A549 (cell line): Measurements from ENCODE around the gene RFESD. TPM values are rescaled to one million over a fixed set of nuclear protein-coding genes. Genes with fewer than 3 reads are reported as not detected.

ENCODE experiments used
- ATAC-seq, 2 experiments: fragments of 200-7000 bp in 1 of 2; fragments of >200 bp in 1 of 2; cut with Nextera tagmentation in 1 of 2; cut with Tn5 transposase in 1 of 2; 3 replicates each; pipeline versions ENCODE4 v1.8.0 to v1.9.1; 2018 to 2020; ENCODE audit warnings: mild to moderate bottlenecking in 1 of 2, moderate library complexity in 1 of 2
- CTCF ChIA-PET: fragments of 300-600 bp; sonication (Branson Sonifier 250); formaldehyde crosslinking; extraction: SDS; loops from one replicate; lab custom pipeline; 2021; ENCODE audit warnings: antibody characterized with exemption, inconsistent platforms; lab: Yijun Ruan, JAX
- POLR2A ChIA-PET: fragments of 350-600 bp; formaldehyde crosslinking; extraction: SDS; loops from one replicate; lab custom pipeline; 2021; ENCODE audit warnings: antibody characterized with exemption, inconsistent platforms; lab: Yijun Ruan, JAX
- DNase-seq, 2 experiments: peaks; one replicate each; pipeline versions ENCODE4 v3.0.0 to v3.0.0-alpha.2; 2011 to 2016; ENCODE audit warnings: low read depth in 1 of 2, low spot score in 1 of 2
- FAIRE-seq: peaks from 2 replicates; lab custom pipeline; 2011; peaks lifted over from hg19 to GRCh38; lab: Jason Lieb, UNC
- H3K27ac ChIP-seq, 2 experiments: fragments of >200 bp; sonication (Bioruptor Twin); formaldehyde crosslinking; 3 replicates each; pipeline ENCODE4 v1.5.1; 2016 to 2017
- H3K4me1 ChIP-seq: fragments of >200 bp; sonication (Bioruptor Twin); formaldehyde crosslinking; 3 replicates; pipeline ENCODE4 v1.6.1; 2016
- H3K4me2 ChIP-seq: fragments of >200 bp; sonication (Bioruptor Twin); formaldehyde crosslinking; 3 replicates; pipeline ENCODE4 v1.6.1; 2016
- H3K4me3 ChIP-seq: fragments of >200 bp; sonication (Bioruptor Twin); formaldehyde crosslinking; 3 replicates; pipeline ENCODE4 v1.5.1; 2016
- H3K9me3 ChIP-seq: fragments of >200 bp; sonication (Bioruptor Twin); formaldehyde crosslinking; 3 replicates; pipeline ENCODE4 v1.6.1; 2016
- CBX2 ChIP-seq: fragments of 200-600 bp; sonication (generic); IDR thresholded peaks from 2 replicates; pipeline ENCODE4 v1.6.1; 2016; ENCODE audit warnings: low read depth, mild to moderate bottlenecking, borderline replicate concordance
- EP300 ChIP-seq, 2 experiments: fragments of >200 bp; sonication (Bioruptor Twin); formaldehyde crosslinking; IDR thresholded peaks; 2 replicates in 1 of 2; 3 replicates in 1 of 2; pipeline ENCODE4 v1.6.1; 2016 to 2017
- FOSL2 ChIP-seq, 2 experiments: fragments of 450-650 bp in 1 of 2; fragments of >200 bp in 1 of 2; sonication (Bioruptor Twin) in 1 of 2; formaldehyde crosslinking; IDR thresholded peaks; 2 replicates each; pipeline versions ENCODE4 v1.5.0 to v1.6.1; 2016 to 2020; ENCODE audit warnings: mild to moderate bottlenecking in 1 of 2, moderate library complexity in 1 of 2
- FOXS1 ChIP-seq: fragments of 250-450 bp; sonication (Bioruptor Pico); IDR thresholded peaks from 2 replicates; pipeline ENCODE4 v1.5.0; 2020; ENCODE audit warnings: mild to moderate bottlenecking, moderate library complexity
- GATA3 ChIP-seq: IDR thresholded peaks from 2 replicates; pipeline ENCODE4 v1.6.1; 2012; ENCODE audit warnings: borderline replicate concordance
- HDAC2 ChIP-seq: fragments of 200-600 bp; sonication (generic); IDR thresholded peaks from 2 replicates; pipeline ENCODE4 v1.6.1; 2016
- HOXB13 ChIP-seq: fragments of 250-450 bp; sonication (Bioruptor Pico); IDR thresholded peaks from 2 replicates; pipeline ENCODE4 v1.5.0; 2020; ENCODE audit warnings: low read depth, mild to moderate bottlenecking, moderate library complexity
- JUN ChIP-seq, 2 experiments: fragments of >200 bp; sonication (Bioruptor Twin); formaldehyde crosslinking; IDR thresholded peaks; 2 replicates in 1 of 2; 3 replicates in 1 of 2; pipeline ENCODE4 v1.6.1; 2016 to 2017
- JUNB ChIP-seq: fragments of >200 bp; sonication (Bioruptor Twin); formaldehyde crosslinking; IDR thresholded peaks from 2 replicates; pipeline ENCODE4 v1.6.1; 2016
- MAFK ChIP-seq: fragments of 450-650 bp; IDR thresholded peaks from 2 replicates; pipeline ENCODE4 v1.6.1; 2014; ENCODE audit not compliant: partially characterized antibody
- NFE2L2 ChIP-seq: fragments of 150-350 bp; conservative IDR thresholded peaks from 2 replicates; pipeline ENCODE4 v1.6.1; 2014; ENCODE audit warnings: low read length
- NPAS2 ChIP-seq: fragments of 250-450 bp; sonication (Bioruptor Pico); IDR thresholded peaks from 2 replicates; pipeline ENCODE4 v1.8.0; 2022; ENCODE audit warnings: mild to moderate bottlenecking, moderate library complexity, borderline replicate concordance
- NR3C1 ChIP-seq: fragments of >200 bp; sonication (Bioruptor Twin); formaldehyde crosslinking; IDR thresholded peaks from 3 replicates; pipeline ENCODE4 v1.6.1; 2017
- POLR2A ChIP-seq: IDR thresholded peaks from 2 replicates; pipeline ENCODE4 v1.6.1; 2012; ENCODE audit warnings: mild to moderate bottlenecking, low read length
- RAD21 ChIP-seq, 2 experiments: fragments of >200 bp in 1 of 2; sonication (Bioruptor Twin) in 1 of 2; formaldehyde crosslinking in 1 of 2; IDR thresholded peaks in 1 of 2; conservative IDR thresholded peaks in 1 of 2; 2 replicates in 1 of 2; 3 replicates in 1 of 2; pipeline ENCODE4 v1.6.1; 2012 to 2018; ENCODE audit warnings: inconsistent platforms in 1 of 2
- RCOR1 ChIP-seq: fragments of 150-350 bp; IDR thresholded peaks from 2 replicates; pipeline ENCODE4 v1.6.1; 2014; ENCODE audit warnings: antibody characterized with exemption, low read length, low read depth
- RFX5 ChIP-seq: fragments of 450-650 bp; IDR thresholded peaks from 2 replicates; pipeline ENCODE4 v1.7.1; 2014; ENCODE audit warnings: antibody characterized with exemption, mild to moderate bottlenecking, moderate library complexity
- SMC3 ChIP-seq: fragments of >200 bp; sonication (Bioruptor Twin); formaldehyde crosslinking; IDR thresholded peaks from 3 replicates; pipeline ENCODE4 v1.6.1; 2018; ENCODE audit warnings: inconsistent platforms
- SREBF2 ChIP-seq: fragments of 450-650 bp; IDR thresholded peaks from 2 replicates; pipeline ENCODE4 v1.6.1; 2014; ENCODE audit warnings: mild to moderate bottlenecking, moderate library complexity
- TFCP2L1 ChIP-seq: fragments of 250-450 bp; sonication (Bioruptor Pico); IDR thresholded peaks from 2 replicates; pipeline ENCODE4 v1.5.0; 2021; ENCODE audit warnings: mild to moderate bottlenecking
- TP53 ChIP-seq: fragments of 250-450 bp; sonication (Bioruptor Pico); IDR thresholded peaks from 2 replicates; pipeline ENCODE4 v1.5.0; 2021; ENCODE audit warnings: mild to moderate bottlenecking, moderate library complexity
- ZC3H11A ChIP-seq: fragments of 450-650 bp; IDR thresholded peaks from 2 replicates; pipeline ENCODE4 v1.6.1; 2014; ENCODE audit warnings: antibody characterized with exemption, mild to moderate bottlenecking
- ZSCAN20 ChIP-seq: fragments of 250-450 bp; sonication (Bioruptor Pico); IDR thresholded peaks from 2 replicates; pipeline ENCODE4 v1.8.0; 2022; ENCODE audit warnings: mild to moderate bottlenecking, moderate library complexity
- WGBS: methylation state at CpG from one replicate; pipeline ENCODE4 v1.1.6; 2017; ENCODE audit errors: missing lambda C conversion rate; 5-methylcytosine and 5-hydroxymethylcytosine counted together
- polyA plus RNA-seq, 4 experiments: library from polyadenylated mRNA; depleted of rRNA in 3 of 4; stranded (reverse); fragments of >200 nt; fragmentation: RNase III in 1 of 4; extraction: RNeasy Plus Mini Kit Qiagen cat#74134 plus additional on column Dnase treatment in 1 of 4; gene quantifications; 2 replicates in 3 of 4; 3 replicates in 1 of 4; pipeline ENCODE4 v1.2.3, GENCODE V29; 2011 to 2017
- TF ChIP-seq, protein P1 (sequence below): fragments of >200 bp; sonication (Bioruptor Twin); formaldehyde crosslinking; IDR thresholded peaks from 2 replicates; pipeline ENCODE4 v1.6.1; 2016
- TF ChIP-seq, protein P2 (sequence below): IDR thresholded peaks from 2 replicates; pipeline ENCODE4 v1.6.1; 2012

The RFESD gene
- polyA plus RNA-seq, 2 of the 4 experiments (the other 2 are of a cell fraction), result 1.6 to 5.4 TPM

DNA sequence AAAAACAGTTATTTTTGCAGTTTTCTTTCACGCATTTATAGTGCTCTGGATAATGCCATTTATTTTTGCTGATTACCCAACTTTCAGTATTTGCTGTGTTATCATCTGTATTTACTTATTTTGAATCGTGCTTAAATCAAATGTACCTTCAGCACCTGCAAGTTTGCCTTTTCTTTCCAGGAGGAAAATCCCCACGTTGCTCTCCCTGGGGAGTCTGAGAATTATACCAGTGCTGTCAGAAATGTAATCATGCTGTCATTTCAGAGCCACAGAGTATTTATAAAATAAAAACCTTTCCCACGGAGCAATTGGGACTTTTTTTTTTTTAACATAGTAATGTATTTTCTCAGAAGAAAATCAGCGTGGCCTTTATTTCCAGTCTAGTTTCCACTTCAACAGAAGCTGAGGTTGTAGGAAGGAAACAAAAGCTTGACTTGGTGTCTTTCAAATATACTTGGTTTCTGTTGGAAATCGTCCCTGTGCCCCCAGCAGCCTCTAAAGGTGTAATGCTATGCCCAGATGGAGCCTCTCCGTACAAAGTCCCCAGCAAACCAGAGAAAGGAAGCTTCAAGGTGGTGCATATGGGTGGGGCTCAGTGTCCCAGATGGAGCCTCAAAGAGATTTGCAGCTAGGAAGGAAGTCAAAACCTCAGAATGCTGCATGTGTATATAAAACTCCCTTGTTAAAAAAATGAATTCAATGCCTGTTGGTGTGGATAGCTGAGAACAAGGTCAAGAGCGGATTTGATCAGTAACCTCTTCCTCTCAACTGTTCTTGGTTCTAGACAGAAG lies 24.5 kb upstream of the RFESD start:
- ATAC-seq, result no peak

DNA sequence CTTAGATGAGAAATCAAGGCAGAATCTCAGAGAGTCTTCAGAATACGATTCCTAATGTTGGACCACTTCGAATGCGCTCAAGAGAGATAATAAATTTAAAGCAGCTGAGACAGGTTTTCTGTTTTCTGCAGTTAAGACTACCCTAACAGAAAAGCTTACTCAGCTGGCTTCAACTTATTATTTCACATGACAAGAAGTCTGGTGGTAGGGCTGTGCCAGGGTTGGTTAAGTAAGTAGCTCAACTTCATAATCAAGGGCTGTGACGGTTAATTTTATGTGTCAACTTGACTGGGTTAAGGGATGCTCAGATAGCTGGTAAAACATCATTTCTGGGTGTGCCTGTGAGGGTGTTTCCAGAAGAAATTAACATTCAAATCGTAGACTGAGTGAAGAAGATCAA lies 22.9 kb upstream of the RFESD start:
- no peak for ATAC-seq
- CTCF ChIA-PET, result interaction anchor here (0.7 to 1.8 kb wide), 5 partner anchors 20 to 69 kb away, joined by 3 to 5 read pairs (median 4); partner anchors contain the start of genes ARSK, RFESD and SKIC3
- no peak for TF ChIP-seq SREBF2
- TF ChIP-seq CBX2, result no peak
- no peak for TF ChIP-seq JUN (IDR thresholded peaks at IDR 0.05)
- no peak for TF ChIP-seq SMC3
- TF ChIP-seq RAD21 (conservative IDR thresholded peaks at IDR 0.05 in 1 of 2, IDR thresholded peaks at IDR 0.05 in 1 of 2), result no peak
- TF ChIP-seq, protein P1, sequence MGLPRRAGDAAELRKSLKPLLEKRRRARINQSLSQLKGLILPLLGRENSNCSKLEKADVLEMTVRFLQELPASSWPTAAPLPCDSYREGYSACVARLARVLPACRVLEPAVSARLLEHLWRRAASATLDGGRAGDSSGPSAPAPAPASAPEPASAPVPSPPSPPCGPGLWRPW, result no peak
- no peak for TF ChIP-seq HOXB13 (CRISPR knock-in tag)
- no peak for TF ChIP-seq TFCP2L1

More for the DNA sequence above, 24.5 kb upstream of the RFESD start:
- CTCF ChIA-PET, result interaction anchor here (1.7 to 1.8 kb wide), 2 partner anchors 21 to 23 kb away, joined by 4 to 5 read pairs; no protein-coding TSS in a partner anchor
- FAIRE-seq (no peak), DNase-seq (no peak)
- no peak overlapping the region for H3K4me3 ChIP-seq
- POLR2A ChIA-PET, result no interaction called here
- no peak overlapping the region for H3K4me2 ChIP-seq
- H3K27ac ChIP-seq, result no peak overlapping the region
- TF ChIP-seq HDAC2 (no peak), CBX2 (no peak), RFX5 (no peak), TFCP2L1 (no peak), NFE2L2 (no peak), GATA3 (no peak), POLR2A (no peak), NPAS2 (CRISPR knock-in tag) (no peak), SREBF2 (no peak)
- H3K9me3 ChIP-seq, result no peaks in the 10 kb centered on the region
- 68% methylated on average over 8 of the region's 8 CpGs for WGBS
- H3K4me1 ChIP-seq, result 0 out of 3 replicates have a peak, but pooled peaks cover 4% of the 10 kb centered on the region

DNA sequence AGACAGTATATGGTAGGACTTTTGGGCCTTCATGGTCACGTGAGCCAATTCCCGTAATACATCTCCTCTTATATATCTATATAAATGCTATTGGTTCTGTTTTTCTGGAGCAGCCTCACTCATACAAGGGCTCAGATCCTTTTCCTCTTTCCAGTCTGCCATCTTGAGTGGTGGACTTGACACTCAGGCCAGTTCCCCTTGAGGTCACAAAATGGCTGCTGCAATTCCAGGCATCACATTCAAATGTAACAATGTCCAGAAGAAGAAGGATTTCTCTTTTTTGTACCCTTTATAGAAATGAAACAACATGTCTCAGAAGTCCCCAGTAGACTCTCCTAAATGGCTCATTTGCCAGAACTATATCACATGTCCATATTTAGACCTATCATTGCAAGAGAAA lies 22.2 kb upstream of the RFESD start:
- Histone ChIP-seq H3K4me1 (0 out of 3 replicates have a peak, but pooled peaks cover 4% of the 10 kb centered on the region), H3K4me2 (no peak overlapping the region), H3K27ac (no peak overlapping the region), H3K4me3 (no peak overlapping the region), H3K9me3 (no peaks in the 10 kb centered on the region)
- TF ChIP-seq ZSCAN20 (CRISPR knock-in tag) (no peak), TP53 (CRISPR knock-in tag) (no peak), ZC3H11A (no peak), FOSL2 (IDR thresholded peaks at IDR 0.05) (no peak), FOSL2 (CRISPR knock-in tag; IDR thresholded peaks at IDR 0.05) (no peak), EP300 (IDR thresholded peaks at IDR 0.05) (no peak), JUN (IDR thresholded peaks at IDR 0.05) (no peak), MAFK (no peak), RCOR1 (no peak), NPAS2 (CRISPR knock-in tag) (no peak), NR3C1 (no peak), FOXS1 (CRISPR knock-in tag) (no peak), JUNB (no peak)
- TF ChIP-seq, protein P2, sequence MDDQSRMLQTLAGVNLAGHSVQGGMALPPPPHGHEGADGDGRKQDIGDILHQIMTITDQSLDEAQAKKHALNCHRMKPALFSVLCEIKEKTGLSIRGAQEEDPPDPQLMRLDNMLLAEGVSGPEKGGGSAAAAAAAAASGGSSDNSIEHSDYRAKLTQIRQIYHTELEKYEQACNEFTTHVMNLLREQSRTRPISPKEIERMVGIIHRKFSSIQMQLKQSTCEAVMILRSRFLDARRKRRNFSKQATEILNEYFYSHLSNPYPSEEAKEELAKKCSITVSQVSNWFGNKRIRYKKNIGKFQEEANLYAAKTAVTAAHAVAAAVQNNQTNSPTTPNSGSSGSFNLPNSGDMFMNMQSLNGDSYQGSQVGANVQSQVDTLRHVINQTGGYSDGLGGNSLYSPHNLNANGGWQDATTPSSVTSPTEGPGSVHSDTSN, result no peak
- TF ChIP-seq, protein P1, result no peak
- ATAC-seq (no peak), DNase-seq (no peak), FAIRE-seq (no peak)
- 84% methylated on average over 2 of the region's 2 CpGs for WGBS
- ChIA-PET CTCF (interaction anchor here (1.2 kb wide), 1 partner anchor 20 kb away, joined by 3 read pairs; no protein-coding TSS in a partner anchor), POLR2A (no interaction called here)

More for the DNA sequence above, 22.9 kb upstream of the RFESD start:
- POLR2A ChIA-PET, result no interaction called here
- FAIRE-seq (no peak), DNase-seq (no peak)
- Histone ChIP-seq H3K4me2 (no peak overlapping the region), H3K4me3 (no peak overlapping the region), H3K27ac (no peak overlapping the region), H3K9me3 (no peaks in the 10 kb centered on the region), H3K4me1 (0 out of 3 replicates have a peak, but pooled peaks cover 4% of the 10 kb centered on the region)
- WGBS, result 80% methylated on average over 5 of the region's 5 CpGs
